HG02970 (cell line): Measurements from ENCODE around the gene MINDY2.
A peak's percentile ranks its signal among the peaks of the same experiment; 100 is the strongest.

Experiments
- ATAC-seq: cut with Tn5 transposase; IDR thresholded peaks from one replicate; pipeline ENCODE4 v1.9.1; 2021; ENCODE audit warnings: mild to moderate bottlenecking, moderate library complexity, moderate number of reproducible peaks; ENCODE audit not compliant: unreplicated experiment, low FRiP score

The MINDY2 gene, protein sequence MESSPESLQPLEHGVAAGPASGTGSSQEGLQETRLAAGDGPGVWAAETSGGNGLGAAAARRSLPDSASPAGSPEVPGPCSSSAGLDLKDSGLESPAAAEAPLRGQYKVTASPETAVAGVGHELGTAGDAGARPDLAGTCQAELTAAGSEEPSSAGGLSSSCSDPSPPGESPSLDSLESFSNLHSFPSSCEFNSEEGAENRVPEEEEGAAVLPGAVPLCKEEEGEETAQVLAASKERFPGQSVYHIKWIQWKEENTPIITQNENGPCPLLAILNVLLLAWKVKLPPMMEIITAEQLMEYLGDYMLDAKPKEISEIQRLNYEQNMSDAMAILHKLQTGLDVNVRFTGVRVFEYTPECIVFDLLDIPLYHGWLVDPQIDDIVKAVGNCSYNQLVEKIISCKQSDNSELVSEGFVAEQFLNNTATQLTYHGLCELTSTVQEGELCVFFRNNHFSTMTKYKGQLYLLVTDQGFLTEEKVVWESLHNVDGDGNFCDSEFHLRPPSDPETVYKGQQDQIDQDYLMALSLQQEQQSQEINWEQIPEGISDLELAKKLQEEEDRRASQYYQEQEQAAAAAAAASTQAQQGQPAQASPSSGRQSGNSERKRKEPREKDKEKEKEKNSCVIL

DNA sequence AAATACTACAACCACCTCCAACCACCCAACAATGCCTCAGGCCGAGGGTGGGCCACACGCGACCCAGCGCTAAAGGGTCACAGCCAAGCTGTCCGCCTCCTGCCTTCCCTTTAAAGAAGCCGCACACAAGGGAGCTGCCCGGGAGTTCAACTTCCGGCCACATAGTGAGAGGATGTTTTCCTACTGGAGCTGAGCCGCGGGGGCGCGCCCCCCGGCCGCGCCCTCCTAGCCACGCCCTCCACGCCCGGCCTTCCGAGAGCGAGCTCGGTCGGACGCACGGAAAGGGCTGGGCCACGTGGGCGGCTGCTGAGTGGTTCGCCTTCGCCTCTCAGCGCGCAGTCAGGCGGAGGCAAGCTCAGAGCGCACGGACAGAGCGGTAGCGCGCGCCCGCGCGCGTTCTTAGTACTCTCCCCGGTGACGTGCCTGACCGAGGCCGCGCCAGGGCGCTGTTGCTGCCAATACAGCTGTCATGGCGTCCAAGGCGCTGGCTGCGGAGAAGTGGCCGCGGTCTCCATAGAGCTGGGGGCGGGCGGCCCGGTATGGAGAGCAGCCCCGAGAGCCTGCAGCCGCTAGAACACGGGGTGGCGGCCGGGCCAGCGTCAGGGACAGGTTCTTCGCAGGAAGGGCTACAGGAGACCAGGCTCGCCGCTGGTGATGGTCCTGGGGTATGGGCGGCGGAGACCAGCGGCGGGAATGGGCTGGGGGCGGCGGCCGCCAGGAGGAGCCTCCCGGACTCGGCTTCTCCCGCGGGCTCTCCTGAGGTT is at the start of gene MINDY2:
TSS of gene MINDY2 (plus strand) at position 446 of the 764 bp plus-strand sequence. CDS start at position 540, 94 bp downstream.
- ATAC-seq: peak; percentile 96

DNA sequence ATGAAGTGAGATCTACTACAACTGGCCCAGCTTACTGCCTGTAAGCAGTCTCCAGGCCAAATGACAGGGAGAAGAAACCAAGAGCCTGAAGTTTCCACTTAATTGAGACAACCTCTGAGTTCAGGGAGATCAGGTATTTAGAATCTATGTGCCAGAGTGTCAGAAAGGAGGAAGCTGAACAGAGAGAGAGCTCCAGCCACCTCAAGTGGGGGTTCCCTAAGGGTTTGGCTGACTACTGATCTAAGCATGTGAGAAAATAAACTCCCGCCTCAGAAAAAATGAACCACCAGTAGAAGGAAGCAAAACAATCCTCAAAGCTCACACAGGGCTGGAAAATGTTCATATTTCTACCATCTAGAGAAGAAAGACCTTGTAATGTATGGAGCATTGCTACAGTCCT is 46.6 kb upstream of the MINDY2 start:
- peak; percentile 63 for ATAC-seq

DNA sequence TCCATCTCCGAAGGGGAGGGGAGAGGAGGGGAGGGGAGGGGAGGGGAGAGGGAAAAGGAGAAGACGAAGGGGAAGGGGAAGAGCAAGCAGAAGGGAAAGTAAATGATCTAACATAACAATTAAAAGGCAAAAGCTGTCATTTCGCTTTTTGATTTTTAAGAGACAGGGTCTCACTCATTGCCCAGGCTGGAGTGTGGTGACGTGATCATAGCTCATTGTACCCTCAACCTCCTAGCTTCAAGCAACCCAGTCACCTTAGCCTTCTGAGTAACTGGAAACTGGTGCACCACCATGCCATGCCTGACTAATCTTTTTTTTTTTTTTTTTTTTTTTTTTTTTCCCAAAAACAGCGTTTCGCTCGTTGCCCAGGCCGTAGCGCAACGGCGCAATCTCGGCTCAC is 44.2 kb upstream of the MINDY2 start:
- ATAC-seq: no peak

GRCh38 chr15:58731756-58732535 is 39.2 kb upstream of the MINDY2 start:
- no peak for ATAC-seq

GRCh38 chr15:58732625-58733363 is 38.3 kb upstream of the MINDY2 start:
- ATAC-seq: no peak

DNA sequence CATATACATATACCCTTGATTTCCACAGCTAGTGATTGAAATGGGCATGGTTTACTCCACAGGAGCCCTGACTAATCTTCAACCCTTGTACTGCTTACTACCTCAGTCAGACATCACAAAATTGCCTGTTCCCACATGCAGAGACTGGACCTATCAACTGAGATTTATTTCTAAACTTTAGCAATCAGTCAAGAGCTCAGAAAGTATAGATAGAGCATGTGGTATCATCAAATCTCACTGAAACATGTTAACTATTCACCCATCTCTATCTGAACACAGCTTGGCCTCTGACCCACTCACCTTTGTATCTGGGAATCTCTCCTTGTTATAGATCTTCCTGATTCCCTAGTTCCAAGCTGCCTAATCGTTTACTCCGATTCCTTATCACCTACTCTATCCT is 36.2 kb upstream of the MINDY2 start:
- ATAC-seq: no peak

DNA sequence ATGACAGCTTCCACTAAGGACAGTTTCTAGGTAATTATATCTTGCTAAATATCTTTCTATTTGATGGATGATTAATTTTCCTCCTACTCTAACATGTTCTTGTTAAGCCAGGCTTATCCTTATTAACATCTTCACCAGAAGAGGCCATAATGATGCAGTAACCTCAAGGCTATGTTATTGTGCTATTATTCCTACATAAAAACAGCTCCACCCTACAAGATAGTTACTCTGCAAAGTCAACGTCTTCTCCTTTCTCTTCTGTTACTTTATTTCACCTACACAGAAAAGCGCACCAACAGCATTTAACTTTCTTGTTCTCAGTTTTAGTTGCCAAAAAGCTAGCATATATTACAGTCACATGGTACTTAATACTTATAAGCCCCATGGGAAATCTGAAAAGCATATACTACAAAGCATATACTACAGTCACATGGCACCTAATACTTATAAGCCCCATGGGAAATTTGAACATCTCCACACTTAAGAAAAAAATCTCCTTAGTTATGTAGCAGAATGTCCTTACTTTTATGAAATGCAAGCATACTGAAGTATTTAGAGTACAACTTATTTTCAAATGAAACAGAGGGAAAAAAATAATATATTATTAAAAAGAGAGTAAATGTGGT is 35.0 kb upstream of the MINDY2 start:
- no peak for ATAC-seq

DNA sequence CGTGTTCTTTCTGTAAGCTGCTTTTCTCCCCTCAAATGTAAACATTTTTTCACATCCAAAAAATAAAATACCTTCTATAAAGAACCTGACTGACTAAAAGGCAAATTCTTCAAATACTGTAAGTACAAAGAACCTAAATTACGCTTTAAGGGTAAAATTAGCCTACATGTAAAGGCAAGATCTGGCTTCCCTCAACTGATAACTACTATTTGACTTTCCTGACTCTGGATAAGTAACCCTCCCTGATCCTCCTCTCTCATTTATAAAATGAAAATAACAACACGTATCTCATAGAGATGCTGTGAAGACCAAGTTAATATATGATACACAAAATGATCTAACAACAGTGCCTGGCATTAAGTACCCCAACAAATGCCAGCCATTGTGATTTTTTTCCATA is 33.8 kb upstream of the MINDY2 start:
- no peak for ATAC-seq

DNA sequence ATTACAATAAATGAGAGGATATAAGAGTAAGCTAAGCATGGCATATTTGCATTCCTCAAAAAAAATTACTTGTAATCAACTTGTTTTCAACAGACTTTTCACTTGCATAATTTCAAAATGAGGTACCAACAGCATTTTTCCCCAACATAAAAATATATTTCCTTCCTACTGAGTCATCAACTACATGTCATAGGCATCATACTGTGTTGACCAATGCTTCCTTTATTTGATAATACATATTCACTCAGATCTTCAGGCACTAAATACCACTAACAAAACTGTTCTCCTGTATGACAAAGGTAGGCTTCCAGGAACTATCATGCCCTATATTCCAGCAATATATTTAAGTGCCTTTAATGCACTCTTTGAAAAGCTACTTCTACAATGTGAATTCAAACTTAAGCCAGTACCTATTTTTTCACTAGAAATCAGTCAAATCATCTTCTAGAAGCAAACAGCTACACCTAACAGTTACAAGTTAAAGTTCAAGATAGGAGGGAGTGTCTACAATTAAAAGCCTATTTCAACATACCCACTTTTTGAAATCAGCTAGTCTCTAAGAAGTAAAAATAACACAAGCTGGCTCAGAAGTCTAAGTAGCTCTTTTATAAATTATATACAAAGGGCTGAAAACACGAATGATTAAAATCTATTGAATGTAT is 32.9 kb upstream of the MINDY2 start:
- ATAC-seq: no peak

GRCh38 chr15:58740436-58740835 is 30.7 kb upstream of the MINDY2 start:
- ATAC-seq: no peak

DNA sequence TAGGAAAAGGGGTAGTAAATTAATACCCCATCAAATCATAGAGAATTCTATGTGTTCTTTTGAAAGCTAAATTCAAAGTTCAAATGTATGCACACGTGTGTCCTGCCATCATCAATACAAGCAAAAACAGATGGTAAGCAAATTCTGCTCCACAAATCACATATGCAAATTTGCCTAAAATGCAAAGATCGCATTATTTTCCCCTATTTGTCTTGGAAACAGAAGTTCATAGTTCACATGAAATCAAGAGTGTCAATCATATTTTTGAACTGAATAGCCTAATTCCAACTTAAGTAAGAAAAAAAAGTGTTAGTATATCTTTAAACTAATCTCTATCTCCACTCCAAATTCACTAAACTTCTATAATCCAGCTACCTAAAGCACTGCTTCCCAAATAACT is 30.1 kb upstream of the MINDY2 start:
- ATAC-seq: no peak

- ATAC-seq: no peak
These were observed 28.9 kb upstream of the MINDY2 start for GRCh38 chr15:58742022-58742813.

DNA sequence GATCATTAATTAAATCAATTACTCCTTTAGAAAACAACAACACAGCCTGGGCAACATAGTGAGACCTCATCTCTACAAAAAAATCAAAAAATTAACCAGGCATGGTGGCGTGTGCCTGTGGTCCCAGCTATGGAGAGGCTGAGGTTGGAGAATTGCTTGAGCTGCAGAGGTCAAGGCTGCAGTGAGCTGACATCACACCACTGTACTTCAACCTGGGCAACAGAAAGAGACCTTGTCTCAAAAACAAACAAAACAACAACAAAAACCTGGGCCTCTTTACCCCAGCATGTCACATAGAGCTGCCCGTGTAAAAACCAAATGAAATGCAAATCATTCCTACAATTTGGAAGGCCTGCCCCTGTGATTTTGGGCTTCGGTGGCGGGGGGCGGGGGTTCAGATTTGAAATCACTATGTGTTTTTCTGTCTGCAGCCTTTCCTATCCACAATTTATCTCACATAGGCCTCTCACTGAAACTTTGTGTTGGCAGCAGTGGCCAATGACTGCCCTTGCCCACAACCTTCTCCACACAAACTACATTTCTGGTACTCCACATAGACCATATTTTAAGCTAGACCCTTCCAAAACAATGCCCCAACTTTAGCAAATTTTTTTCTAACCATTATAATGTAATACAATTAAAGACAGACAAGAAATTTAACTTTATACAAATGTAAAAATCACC is 28.1 kb upstream of the MINDY2 start:
- no peak for ATAC-seq

GRCh38 chr15:58746174-58746573 is 24.9 kb upstream of the MINDY2 start:
- no peak for ATAC-seq

- ATAC-seq: no peak
These were observed 22.9 kb upstream of the MINDY2 start for GRCh38 chr15:58748040-58748851.

- ATAC-seq: peak; percentile 42
These were observed 22.1 kb upstream of the MINDY2 start for GRCh38 chr15:58748852-58749531.
